GM19351 (cell line): ENCODE results near the gene LYPD3.
"Not testable (repeated sequence)": the region's sequence is repeated elsewhere in the genome, so short reads cannot be mapped to it uniquely, and the experiment has no call there.

Experiments
- ATAC-seq: cut with Tn5 transposase; IDR thresholded peaks from one replicate; pipeline ENCODE4 v1.9.1; 2021; ENCODE audit warnings: mild to moderate bottlenecking, moderate library complexity; ENCODE audit not compliant: unreplicated experiment

Gene LYPD3

GRCh38 chr19:43465468-43466120 lies at the start of gene LYPD3:
LYPD3 (minus strand) TSS chr19:43465608; CDS start chr19:43465571, 37 bp downstream.
- ATAC-seq, result no peak

- not testable (repeated sequence) for ATAC-seq
Measured at GRCh38 chr19:43512399-43512798, 47.0 kb upstream of the LYPD3 start.

GRCh38 chr19:43511324-43511723 lies 45.9 kb upstream of the LYPD3 start:
- ATAC-seq, result no peak

- ATAC-seq, result no peak
Measured at GRCh38 chr19:43510713-43511112, 45.3 kb upstream of the LYPD3 start.

GRCh38 chr19:43507880-43508279 lies 42.5 kb upstream of the LYPD3 start:
- ATAC-seq, result no peak

- ATAC-seq, result no peak
Measured at GRCh38 chr19:43506629-43507028, 41.2 kb upstream of the LYPD3 start.

- no peak for ATAC-seq
Measured at GRCh38 chr19:43505941-43506340, 40.5 kb upstream of the LYPD3 start.

- ATAC-seq, result no peak
Measured at GRCh38 chr19:43505186-43505456, 39.7 kb upstream of the LYPD3 start.

GRCh38 chr19:43504426-43505185 lies 39.2 kb upstream of the LYPD3 start, which contains the start of gene PHLDB3:
PHLDB3 (minus strand) TSS chr19:43504746; CDS start chr19:43504118, 628 bp downstream.
- ATAC-seq, result peak; percentile 28

GRCh38 chr19:43503501-43504425 lies 38.4 kb upstream of the LYPD3 start:
- peak; percentile 81 for ATAC-seq

- no peak for ATAC-seq
Measured at GRCh38 chr19:43502419-43502976, 37.1 kb upstream of the LYPD3 start.

GRCh38 chr19:43501661-43502418 lies 36.4 kb upstream of the LYPD3 start:
- no peak for ATAC-seq

- no peak for ATAC-seq
Measured at GRCh38 chr19:43499042-43499441, 33.6 kb upstream of the LYPD3 start.

GRCh38 chr19:43498233-43498842 lies 32.9 kb upstream of the LYPD3 start:
- ATAC-seq, result no peak

GRCh38 chr19:43496960-43497359 lies 31.6 kb upstream of the LYPD3 start:
- ATAC-seq, result no peak

GRCh38 chr19:43495082-43495481 lies 29.7 kb upstream of the LYPD3 start:
- ATAC-seq, result no peak

- no peak for ATAC-seq
Measured at GRCh38 chr19:43490759-43491158, 25.4 kb upstream of the LYPD3 start.

- no peak for ATAC-seq
Measured at GRCh38 chr19:43489979-43490599, 24.7 kb upstream of the LYPD3 start.

GRCh38 chr19:43489310-43489709 lies 23.9 kb upstream of the LYPD3 start:
- peak; percentile 56 for ATAC-seq

- ATAC-seq, result no peak
Measured at GRCh38 chr19:43488179-43488578, 22.8 kb upstream of the LYPD3 start.
